GM21360 (cell line): ENCODE data around the gene FUT6.
"Not testable (repeated sequence)": the region's sequence is repeated elsewhere in the genome, so short reads cannot be mapped to it uniquely, and the experiment has no call there.

Experiments
- ATAC-seq: cut with Tn5 transposase; IDR thresholded peaks from one replicate; pipeline ENCODE4 v1.9.1; 2021; ENCODE audit warnings: mild to moderate bottlenecking, moderate library complexity; ENCODE audit not compliant: unreplicated experiment

FUT6 gene

GRCh38 chr19:5863030-5863665, 23.6 kb upstream of the FUT6 start:
- ATAC-seq: no peak

GRCh38 chr19:5857203-5858081, 17.9 kb upstream of the FUT6 start:
- ATAC-seq: no peak

GRCh38 chr19:5855151-5855550, 15.6 kb upstream of the FUT6 start:
- not testable (repeated sequence) for ATAC-seq

- not testable (repeated sequence) for ATAC-seq
Measured at GRCh38 chr19:5854121-5854520, 14.6 kb upstream of the FUT6 start.

GRCh38 chr19:5851302-5851701, 11.8 kb upstream of the FUT6 start, which contains the start of gene FUT3:
Gene FUT3 (minus strand): TSS chr19:5851449.
- ATAC-seq: no peak

GRCh38 chr19:5850743-5851293, 11.3 kb upstream of the FUT6 start:
- no peak for ATAC-seq

- ATAC-seq: no peak
Measured at GRCh38 chr19:5850189-5850588, 10.7 kb upstream of the FUT6 start.

- ATAC-seq: not testable (repeated sequence)
Measured at GRCh38 chr19:5848621-5849020, 9.1 kb upstream of the FUT6 start.

- not testable (repeated sequence) for ATAC-seq
Measured at GRCh38 chr19:5847846-5848245, 8.3 kb upstream of the FUT6 start.

GRCh38 chr19:5844456-5845433, 5.2 kb upstream of the FUT6 start:
- ATAC-seq: no peak

- no peak for ATAC-seq
Measured at GRCh38 chr19:5843295-5843927, 3.9 kb upstream of the FUT6 start.

GRCh38 chr19:5841735-5842111, 2.2 kb upstream of the FUT6 start:
- ATAC-seq: not testable (repeated sequence)

- no peak for ATAC-seq
Measured at GRCh38 chr19:5838353-5839064, 993 bp downstream of the FUT6 start.

GRCh38 chr19:5837761-5838352, 1.6 kb downstream of the FUT6 start:
- ATAC-seq: no peak

- ATAC-seq: no peak
Measured at GRCh38 chr19:5832527-5833216, 6.8 kb downstream of the FUT6 start.

- ATAC-seq: no peak
Measured at GRCh38 chr19:5832061-5832460, 7.4 kb downstream of the FUT6 start.

- no peak for ATAC-seq
Measured at GRCh38 chr19:5831159-5831558, 8.3 kb downstream of the FUT6 start.

- ATAC-seq: no peak
Measured at GRCh38 chr19:5829567-5830310, 9.8 kb downstream of the FUT6 start.
